Measurements from ENCODE around the gene ASIC1. TPM values are rescaled to one million over a fixed set of nuclear protein-coding genes. Genes with fewer than 3 reads are reported as not detected.

Gene ASIC1
- total RNA-seq: 10 to 100 TPM; 14.3 to 25.1 TPM
- polyA plus RNA-seq (ENCODE audit: insufficient read length in 2 of 2): 100 to 1,000 TPM; 134 to 148 TPM
- long read RNA-seq, donor 1, transcript ASIC1-202 (12 exons, 3,778 nt): major isoform, 21 of 21 reads
- long read RNA-seq, donor 1, partial matches to known transcripts: 0 of 21 reads
- long read RNA-seq, donor 1, other reads (novel, unspliced or antisense): 0 of 21 reads
- long read RNA-seq, donor 2, transcript ASIC1-202 (12 exons, 3,778 nt): major isoform, 5 of 6 reads
- long read RNA-seq, donor 2, partial matches to known transcripts: 0 of 6 reads
- long read RNA-seq, donor 2, other reads (novel, unspliced or antisense): 0 of 6 reads
- long read RNA-seq, donor 3, partial matches to known transcripts: 42 of 43 reads
- long read RNA-seq, donor 3, other reads (novel, unspliced or antisense): 0 of 43 reads
- long read RNA-seq, donor 4, partial matches to known transcripts: 0 of 1 reads
- long read RNA-seq, donor 4, other reads (novel, unspliced or antisense): 0 of 1 reads

DNA sequence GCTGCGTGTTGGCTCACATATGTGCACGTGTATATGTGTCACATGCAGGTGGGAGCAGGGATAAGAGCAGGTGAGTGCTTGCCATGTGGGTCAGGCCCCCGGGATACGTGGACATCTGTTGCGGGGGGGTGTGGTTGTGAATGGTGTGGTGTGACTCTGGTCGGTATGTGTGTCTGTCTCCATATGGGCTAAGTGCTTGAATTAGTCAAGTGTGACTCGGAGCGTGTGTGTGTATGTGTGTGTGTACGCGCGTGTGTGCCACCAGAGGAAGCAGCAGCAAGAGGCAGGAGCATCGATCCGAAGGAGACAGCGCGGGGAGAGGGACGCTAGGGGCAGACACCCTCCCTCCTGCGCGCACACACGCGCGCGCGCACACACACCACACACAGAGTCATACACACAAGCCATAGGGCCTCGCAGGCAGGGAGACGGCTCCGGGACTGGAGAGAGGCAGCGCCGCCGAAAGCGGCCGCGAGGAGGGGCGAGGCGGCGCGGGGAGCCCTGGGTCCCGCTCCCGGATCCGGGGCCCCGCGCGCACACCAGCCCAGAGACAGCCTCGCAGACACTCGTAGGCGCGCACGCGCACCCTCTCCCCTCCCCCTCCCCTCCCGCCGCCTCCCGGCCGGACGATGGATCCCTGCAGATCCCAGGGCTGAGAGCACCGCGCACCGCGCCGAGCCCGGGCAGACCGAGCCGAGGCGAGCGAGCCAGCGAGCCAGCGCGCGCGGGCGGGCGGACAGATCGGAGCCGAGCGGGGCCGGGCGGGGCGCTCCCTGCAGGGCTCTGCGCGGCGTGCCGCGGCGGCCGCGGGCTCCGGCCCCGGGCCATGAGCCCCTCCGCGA, at the start of gene ASIC1:
ASIC1 (plus strand) TSS at position 597 of the 842 bp plus-strand sequence. CDS start 1,171 bp downstream, outside the sequence.
- H3K27ac ChIP-seq (ENCODE audit: low read depth, low read length): peak within 1 kb of the TSS; percentile 64
- peaks cover 2% of the 10 kb centered on the region for H3K27me3 ChIP-seq (ENCODE audit: control insufficient read depth, insufficient read depth, low read length)
- H3K4me1 ChIP-seq (ENCODE audit: control insufficient read depth, insufficient read depth, low read length): peaks cover 48% of the 10 kb centered on the region
- H3K36me3 ChIP-seq (ENCODE audit: control insufficient read depth, insufficient read depth, low read length): peaks cover 30% of the 10 kb centered on the region
- peak within 1 kb of the TSS; percentile 64 for H3K4me3 ChIP-seq (ENCODE audit: low read depth, low read length)
- H3K9me3 ChIP-seq (ENCODE audit: control insufficient read depth, insufficient read depth, low read length): no peaks in the 10 kb centered on the region
- under 1% methylated on average over 84 of the region's 88 CpGs for WGBS (ENCODE audit: insufficient coverage)
- DNase-seq (ENCODE audit: low read depth in 4 of 6, low spot score in 6 of 6): peak in 4 of 6 donors; percentile 59 to 95 (median 78)

DNA sequence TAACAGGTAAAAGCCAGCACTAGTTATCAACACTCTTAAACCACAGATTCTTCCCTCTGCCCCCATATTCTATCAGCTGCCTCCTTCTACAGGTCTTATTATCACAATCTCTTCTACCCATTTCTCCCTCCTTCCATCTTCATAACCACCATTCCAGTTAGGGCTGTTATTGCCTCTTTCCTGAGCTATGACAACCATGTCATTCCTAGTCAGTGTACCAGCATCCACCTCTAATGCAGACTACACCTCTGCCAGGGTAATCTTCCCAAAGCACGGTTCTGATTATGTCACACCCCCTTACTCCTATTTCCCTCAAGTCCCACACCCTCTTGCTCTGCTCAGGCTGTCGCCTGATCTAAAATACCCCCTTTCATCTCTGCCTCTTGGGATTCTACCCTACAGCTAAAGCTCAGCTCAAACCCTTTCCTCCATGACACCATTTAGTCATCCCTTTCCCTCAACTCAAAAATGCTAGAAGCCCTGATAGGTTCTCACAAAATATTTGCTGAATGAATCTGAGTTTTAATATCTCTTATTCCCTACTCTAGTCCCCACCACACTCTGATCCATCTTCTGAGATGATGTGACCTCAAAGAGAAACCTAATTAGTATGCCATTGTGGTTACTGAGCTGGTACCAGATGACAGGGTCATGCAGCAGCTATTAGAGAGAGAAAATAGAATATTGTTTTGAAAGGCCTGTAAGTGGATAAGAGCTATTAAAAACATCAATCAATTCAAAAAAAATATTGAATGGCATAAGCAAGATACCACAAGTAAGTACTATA, 43.8 kb upstream of the ASIC1 start:
- peaks cover 3% of the 10 kb centered on the region for H3K36me3 ChIP-seq (ENCODE audit: control insufficient read depth, insufficient read depth, low read length)
- H3K4me3 ChIP-seq (ENCODE audit: low read depth, low read length): no peak overlapping the region
- 68% methylated on average over 2 of the region's 2 CpGs for WGBS (ENCODE audit: insufficient coverage)
- no peaks in the 10 kb centered on the region for H3K9me3 ChIP-seq (ENCODE audit: control insufficient read depth, insufficient read depth, low read length)
- no peaks in the 10 kb centered on the region for H3K4me1 ChIP-seq (ENCODE audit: control insufficient read depth, insufficient read depth, low read length)
- H3K27me3 ChIP-seq (ENCODE audit: control insufficient read depth, insufficient read depth, low read length): no peaks in the 10 kb centered on the region
- H3K27ac ChIP-seq (ENCODE audit: low read depth, low read length): no peak overlapping the region
- no peak for DNase-seq (ENCODE audit: low read depth in 4 of 6, low spot score in 6 of 6)

DNA sequence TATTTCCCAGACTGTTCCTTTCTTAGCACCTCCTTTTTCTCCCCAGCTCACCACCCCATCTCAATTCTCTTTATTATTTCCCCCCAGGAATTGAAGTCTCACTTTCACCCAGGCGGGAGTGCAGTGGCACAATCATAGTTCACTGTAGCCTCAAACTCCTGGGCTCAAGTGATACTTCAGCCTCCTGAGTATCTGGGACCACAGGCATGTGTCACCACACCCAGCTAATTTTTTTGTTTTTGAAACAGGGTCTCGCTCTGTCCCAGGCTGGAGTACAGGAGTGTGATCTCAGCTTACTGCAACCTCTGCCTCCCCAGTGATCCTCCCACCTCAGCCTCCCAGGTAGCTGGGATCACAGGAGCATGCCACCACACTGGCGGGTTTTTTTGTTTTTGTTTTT, 43.1 kb upstream of the ASIC1 start:
- 71% methylated on average over 1 of the region's 3 CpGs for WGBS (ENCODE audit: insufficient coverage)
- Histone ChIP-seq H3K4me3 (ENCODE audit: low read depth, low read length) (no peak overlapping the region), H3K9me3 (ENCODE audit: control insufficient read depth, insufficient read depth, low read length) (no peaks in the 10 kb centered on the region), H3K27ac (ENCODE audit: low read depth, low read length) (no peak overlapping the region), H3K27me3 (ENCODE audit: control insufficient read depth, insufficient read depth, low read length) (no peaks in the 10 kb centered on the region), H3K4me1 (ENCODE audit: control insufficient read depth, insufficient read depth, low read length) (no peaks in the 10 kb centered on the region), H3K36me3 (ENCODE audit: control insufficient read depth, insufficient read depth, low read length) (peaks cover 3% of the 10 kb centered on the region)
- DNase-seq (ENCODE audit: low read depth in 4 of 6, low spot score in 6 of 6): no peak

DNA sequence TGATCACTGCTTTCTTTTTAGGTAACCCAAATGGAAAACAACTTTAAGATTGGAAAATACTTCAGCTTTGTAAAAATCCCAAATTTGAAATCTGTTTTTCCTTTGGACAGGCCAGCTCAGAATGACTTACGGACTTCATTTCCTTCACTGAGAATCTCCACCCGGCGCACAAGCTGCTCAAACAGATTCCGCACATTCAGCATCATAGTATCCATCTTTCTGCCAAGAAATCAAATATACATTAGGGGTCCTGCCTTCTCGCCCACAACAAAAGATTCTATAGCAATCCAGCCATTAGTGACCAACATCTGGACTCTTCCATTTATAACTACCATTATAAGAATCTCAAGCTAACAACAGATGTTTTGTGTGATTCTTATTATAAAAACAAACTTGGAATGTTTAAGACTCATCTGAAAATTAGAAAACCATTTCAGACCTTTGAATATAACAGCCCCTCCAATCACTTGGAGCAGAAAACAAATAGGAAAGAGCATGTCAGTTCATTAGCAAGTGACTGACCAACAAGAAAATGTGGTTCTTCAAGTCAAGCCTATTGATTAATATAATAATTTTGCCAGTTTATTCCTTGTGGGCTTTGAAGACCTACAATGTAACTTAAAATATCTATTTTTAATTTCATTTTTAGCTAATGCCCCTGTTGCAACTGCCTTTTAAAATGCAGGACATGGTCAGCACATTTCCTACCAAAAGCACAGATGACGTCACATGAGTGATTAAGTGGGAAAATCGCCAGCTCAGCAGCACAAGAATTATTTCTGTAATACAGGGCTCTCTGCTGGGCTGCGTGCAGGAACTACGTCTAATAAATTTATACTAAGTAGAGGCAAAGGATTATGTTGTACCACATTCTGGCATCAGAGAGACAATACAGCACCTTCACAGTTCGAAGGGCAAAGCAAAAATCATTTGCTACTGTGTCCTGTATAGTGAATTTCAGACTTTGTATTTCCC, 40.6 kb upstream of the ASIC1 start:
- no peak overlapping the region for H3K4me3 ChIP-seq (ENCODE audit: low read depth, low read length)
- H3K9me3 ChIP-seq (ENCODE audit: control insufficient read depth, insufficient read depth, low read length): no peaks in the 10 kb centered on the region
- H3K27me3 ChIP-seq (ENCODE audit: control insufficient read depth, insufficient read depth, low read length): no peaks in the 10 kb centered on the region
- H3K4me1 ChIP-seq (ENCODE audit: control insufficient read depth, insufficient read depth, low read length): no peaks in the 10 kb centered on the region
- peak in 2 of 6 donors; percentile 80 to 88 for DNase-seq (ENCODE audit: low read depth in 4 of 6, low spot score in 6 of 6)
- peak overlapping the region; percentile 44 for H3K27ac ChIP-seq (ENCODE audit: low read depth, low read length)
- WGBS (ENCODE audit: insufficient coverage): 75% methylated on average over 4 of the region's 10 CpGs
- peaks cover 3% of the 10 kb centered on the region for H3K36me3 ChIP-seq (ENCODE audit: control insufficient read depth, insufficient read depth, low read length)

DNA sequence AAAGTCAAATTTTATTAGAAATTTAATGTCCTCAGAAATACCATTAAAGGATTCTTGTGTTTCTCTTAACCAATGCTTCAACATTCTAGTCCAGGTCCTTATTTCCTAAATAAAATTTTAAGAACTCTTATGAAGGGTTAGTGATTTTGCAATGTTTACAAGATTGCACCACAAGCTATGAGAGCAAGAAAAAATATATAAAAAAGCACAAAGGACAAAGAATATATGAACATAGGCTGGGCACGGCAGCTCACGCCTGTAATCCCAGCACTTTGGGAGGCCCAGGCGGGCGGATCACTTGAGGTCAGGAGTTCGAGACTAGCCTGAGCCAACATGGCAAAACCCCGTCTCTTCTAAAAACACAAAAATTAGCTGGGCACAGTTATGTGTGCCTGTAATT, 39.8 kb upstream of the ASIC1 start:
- Histone ChIP-seq H3K36me3 (ENCODE audit: control insufficient read depth, insufficient read depth, low read length) (peaks cover 3% of the 10 kb centered on the region), H3K27ac (ENCODE audit: low read depth, low read length) (peak overlapping the region; percentile 44), H3K27me3 (ENCODE audit: control insufficient read depth, insufficient read depth, low read length) (no peaks in the 10 kb centered on the region), H3K9me3 (ENCODE audit: control insufficient read depth, insufficient read depth, low read length) (no peaks in the 10 kb centered on the region), H3K4me3 (ENCODE audit: low read depth, low read length) (no peak overlapping the region), H3K4me1 (ENCODE audit: control insufficient read depth, insufficient read depth, low read length) (no peaks in the 10 kb centered on the region)
- DNase-seq (ENCODE audit: low read depth in 4 of 6, low spot score in 6 of 6): no peak
- 93% methylated on average over 3 of the region's 6 CpGs for WGBS (ENCODE audit: insufficient coverage)

DNA sequence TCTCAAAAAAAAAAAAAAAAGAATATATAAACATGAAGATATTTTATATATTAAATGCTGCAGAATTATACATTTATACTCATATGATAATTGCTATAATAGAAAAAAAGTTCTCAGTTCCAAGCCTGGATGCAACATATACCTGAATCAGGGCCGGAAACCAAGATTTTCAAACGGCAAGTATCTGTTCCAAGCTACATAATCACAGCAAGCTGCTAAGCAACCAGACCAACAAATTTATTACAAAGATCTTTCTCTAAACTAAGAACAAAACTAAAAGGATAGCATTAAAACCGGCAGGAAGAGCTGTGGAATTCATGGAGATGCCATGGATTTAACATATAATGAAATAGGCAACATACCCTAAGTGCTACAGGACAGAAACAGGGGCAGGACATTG, 39.2 kb upstream of the ASIC1 start:
- WGBS (ENCODE audit: insufficient coverage): no CpG with 5 or more reads among the region's 3 CpGs
- Histone ChIP-seq H3K27me3 (ENCODE audit: control insufficient read depth, insufficient read depth, low read length) (no peaks in the 10 kb centered on the region), H3K27ac (ENCODE audit: low read depth, low read length) (no peak overlapping the region), H3K36me3 (ENCODE audit: control insufficient read depth, insufficient read depth, low read length) (peaks cover 3% of the 10 kb centered on the region), H3K4me1 (ENCODE audit: control insufficient read depth, insufficient read depth, low read length) (no peaks in the 10 kb centered on the region), H3K9me3 (ENCODE audit: control insufficient read depth, insufficient read depth, low read length) (no peaks in the 10 kb centered on the region), H3K4me3 (ENCODE audit: low read depth, low read length) (no peak overlapping the region)
- no peak for DNase-seq (ENCODE audit: low read depth in 4 of 6, low spot score in 6 of 6)

DNA sequence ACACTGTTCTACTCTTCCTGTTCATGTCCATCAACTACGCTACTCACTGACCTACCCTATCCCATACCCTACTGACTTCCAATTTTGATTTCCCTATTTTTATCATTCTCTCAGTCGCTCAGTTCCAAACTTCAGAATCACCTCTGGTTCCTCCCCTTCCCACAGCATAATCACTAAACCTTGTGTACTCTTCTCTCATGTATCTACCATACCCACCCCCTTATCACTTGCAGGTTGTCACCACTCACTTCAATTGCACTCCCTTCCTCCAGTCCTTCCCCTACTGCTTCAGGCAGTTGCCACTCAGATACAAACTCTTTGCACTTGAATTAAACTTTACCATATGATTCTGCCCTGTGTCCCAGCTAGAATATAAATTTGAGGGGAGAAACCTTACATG, 38.4 kb upstream of the ASIC1 start:
- Histone ChIP-seq H3K4me3 (ENCODE audit: low read depth, low read length) (no peak overlapping the region), H3K9me3 (ENCODE audit: control insufficient read depth, insufficient read depth, low read length) (no peaks in the 10 kb centered on the region), H3K4me1 (ENCODE audit: control insufficient read depth, insufficient read depth, low read length) (no peaks in the 10 kb centered on the region), H3K27me3 (ENCODE audit: control insufficient read depth, insufficient read depth, low read length) (no peaks in the 10 kb centered on the region), H3K27ac (ENCODE audit: low read depth, low read length) (no peak overlapping the region), H3K36me3 (ENCODE audit: control insufficient read depth, insufficient read depth, low read length) (peaks cover 3% of the 10 kb centered on the region)
- DNase-seq (ENCODE audit: low read depth in 4 of 6, low spot score in 6 of 6): no peak
- WGBS (ENCODE audit: insufficient coverage): 95% methylated on average over 2 of the region's 2 CpGs

DNA sequence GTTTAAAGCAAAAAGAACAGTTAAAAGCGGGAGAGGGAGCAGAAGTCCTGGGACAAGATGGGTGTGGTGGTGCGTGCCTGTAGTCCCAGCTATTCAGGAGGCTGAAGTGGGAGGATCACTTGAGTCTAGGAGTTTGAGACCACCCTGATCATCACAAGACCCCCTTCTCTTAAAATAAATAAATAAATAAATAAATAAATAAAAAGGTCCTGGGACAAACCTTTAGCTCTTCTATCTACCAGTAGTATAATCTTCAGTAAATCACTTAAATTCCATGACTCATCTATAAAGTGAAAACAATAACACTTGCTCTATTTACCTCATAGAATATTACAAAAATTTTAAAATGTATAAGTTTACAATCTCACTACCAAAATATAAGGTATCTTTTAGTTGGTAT, 37.9 kb upstream of the ASIC1 start:
- H3K9me3 ChIP-seq (ENCODE audit: control insufficient read depth, insufficient read depth, low read length): no peaks in the 10 kb centered on the region
- H3K4me1 ChIP-seq (ENCODE audit: control insufficient read depth, insufficient read depth, low read length): no peaks in the 10 kb centered on the region
- no peak overlapping the region for H3K27ac ChIP-seq (ENCODE audit: low read depth, low read length)
- H3K36me3 ChIP-seq (ENCODE audit: control insufficient read depth, insufficient read depth, low read length): peaks cover under 1% of the 10 kb centered on the region
- no peaks in the 10 kb centered on the region for H3K27me3 ChIP-seq (ENCODE audit: control insufficient read depth, insufficient read depth, low read length)
- no peak for DNase-seq (ENCODE audit: low read depth in 4 of 6, low spot score in 6 of 6)
- H3K4me3 ChIP-seq (ENCODE audit: low read depth, low read length): no peak overlapping the region
- no CpG with 5 or more reads among the region's 2 CpGs for WGBS (ENCODE audit: insufficient coverage)

All from spinal cord (tissue), 10 donors.